HepG2 (cell line): ENCODE measurements around the gene ZBTB4.

Source experiments
- CENPT ChIP-seq: sonication (generic); formaldehyde crosslinking; IDR thresholded peaks from 2 replicates; pipeline ENCODE4 v1.8.0; 2022; ENCODE audit warnings: low read depth, mild to moderate bottlenecking, moderate library complexity, missing genetic modification reagents
- CHD4 ChIP-seq: fragments of 200-600 bp; sonication (generic); IDR thresholded peaks from 2 replicates; pipeline ENCODE4 v1.7.0; 2017; ENCODE audit warnings: mild to moderate bottlenecking, low read length, borderline replicate concordance
- EZH2 ChIP-seq: conservative IDR thresholded peaks from 2 replicates; pipeline ENCODE4 v1.6.1; 2012; ENCODE audit warnings: mild to moderate bottlenecking, low read depth, low read length, moderate library complexity
- FOXO1 ChIP-seq: sonication (generic); formaldehyde crosslinking; IDR thresholded peaks from 2 replicates; pipeline ENCODE4 v1.4.0; 2020; ENCODE audit warnings: missing genetic modification reagents
- GABPA ChIP-seq, 2 experiments: IDR thresholded peaks; 2 replicates each; pipeline ENCODE4 v1.6.1; 2011 to 2016; ENCODE audit warnings: low read depth in 2 of 2, low read length in 1 of 2, missing biosample characterization in 1 of 2, missing genetic modification characterization in 1 of 2
- KDM1A ChIP-seq: IDR thresholded peaks from 2 replicates; pipeline ENCODE4 v1.6.1; 2016; ENCODE audit warnings: missing compliant biosample characterization
- POLR2AphosphoS5 ChIP-seq: IDR thresholded peaks from 2 replicates; pipeline ENCODE4 v1.6.1; 2012; ENCODE audit warnings: low read depth, low read length
- RARA ChIP-seq: IDR thresholded peaks from 2 replicates; pipeline ENCODE4 v1.6.1; 2016; ENCODE audit warnings: missing genetic modification reagents, missing compliant biosample characterization
- SMAD1 ChIP-seq: sonication (generic); formaldehyde crosslinking; IDR thresholded peaks from 2 replicates; pipeline ENCODE4 v1.4.0; 2020; ENCODE audit warnings: missing genetic modification reagents, low read depth, mild to moderate bottlenecking, borderline replicate concordance
- SP4 ChIP-seq: sonication (generic); formaldehyde crosslinking; IDR thresholded peaks from 2 replicates; pipeline ENCODE4 v1.8.1; 2023; ENCODE audit warnings: mild to moderate bottlenecking, missing genetic modification reagents
- ZNF335 ChIP-seq: sonication (generic); formaldehyde crosslinking; IDR thresholded peaks from 2 replicates; pipeline ENCODE4 v1.4.0; 2020; ENCODE audit warnings: missing genetic modification reagents
- ZNF703 ChIP-seq: sonication (generic); formaldehyde crosslinking; IDR thresholded peaks from 2 replicates; pipeline ENCODE4 v1.5.1; 2020; ENCODE audit warnings: missing genetic modification reagents, mild to moderate bottlenecking, moderate library complexity, borderline replicate concordance
- TF ChIP-seq, protein P1 (sequence below): sonication (generic); formaldehyde crosslinking; IDR thresholded peaks from 2 replicates; pipeline ENCODE4 v1.4.0; 2020; ENCODE audit warnings: low read depth, mild to moderate bottlenecking, missing genetic modification reagents

DNA sequence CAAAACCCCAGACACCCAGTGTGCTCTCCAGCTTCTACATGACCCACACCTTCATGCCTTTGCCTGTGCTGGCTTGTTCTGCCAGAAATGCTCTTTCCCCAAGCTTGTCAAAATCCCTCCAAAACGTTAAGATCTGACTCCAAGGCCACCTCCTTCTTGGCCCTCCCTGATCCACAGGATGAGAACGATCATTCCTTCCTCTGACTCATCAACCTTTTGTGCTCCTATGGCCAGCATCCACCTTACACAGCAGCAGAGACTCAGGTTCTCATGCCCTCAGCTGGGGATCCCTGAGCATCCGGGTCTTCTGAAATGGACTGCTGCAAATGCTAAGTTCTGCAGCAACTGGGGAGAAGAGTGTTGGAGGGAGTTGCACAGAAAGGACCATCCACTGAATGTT lies 2.9 kb downstream of the ZBTB4 start:
- no peak for TF ChIP-seq SMAD1 (CRISPR knock-in tag)
- TF ChIP-seq FOXO1 (CRISPR knock-in tag): no peak
- no peak for TF ChIP-seq CENPT (CRISPR knock-in tag)
- TF ChIP-seq GABPA (IDR thresholded peaks at IDR 0.05; ENCODE audit: low read depth, low read length): no peak
- TF ChIP-seq GABPA (CRISPR knock-in tag; IDR thresholded peaks at IDR 0.05; ENCODE audit: low read depth): no peak
- TF ChIP-seq CHD4: no peak
- TF ChIP-seq KDM1A: no peak
- TF ChIP-seq POLR2AphosphoS5: no peak
- TF ChIP-seq RARA: no peak
- TF ChIP-seq SP4 (CRISPR knock-in tag): no peak
- no peak for TF ChIP-seq ZNF703 (CRISPR knock-in tag)
- no peak for TF ChIP-seq EZH2
- TF ChIP-seq, protein P1, sequence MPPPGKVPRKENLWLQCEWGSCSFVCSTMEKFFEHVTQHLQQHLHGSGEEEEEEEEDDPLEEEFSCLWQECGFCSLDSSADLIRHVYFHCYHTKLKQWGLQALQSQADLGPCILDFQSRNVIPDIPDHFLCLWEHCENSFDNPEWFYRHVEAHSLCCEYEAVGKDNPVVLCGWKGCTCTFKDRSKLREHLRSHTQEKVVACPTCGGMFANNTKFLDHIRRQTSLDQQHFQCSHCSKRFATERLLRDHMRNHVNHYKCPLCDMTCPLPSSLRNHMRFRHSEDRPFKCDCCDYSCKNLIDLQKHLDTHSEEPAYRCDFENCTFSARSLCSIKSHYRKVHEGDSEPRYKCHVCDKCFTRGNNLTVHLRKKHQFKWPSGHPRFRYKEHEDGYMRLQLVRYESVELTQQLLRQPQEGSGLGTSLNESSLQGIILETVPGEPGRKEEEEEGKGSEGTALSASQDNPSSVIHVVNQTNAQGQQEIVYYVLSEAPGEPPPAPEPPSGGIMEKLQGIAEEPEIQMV: no peak
- no peak for TF ChIP-seq ZNF335
